Activated T-helper 1 cell treated with anti-CD3 and anti-CD28 coated beads, Interleukin-2, amount 50 U/mL, for 16 hours (primary cell): ENCODE measurements around the gene ZNF652.

Source experiments
- DNase-seq, 2 donors: peaks; one replicate each; pipeline ENCODE4 v3.0.0-alpha.2; 2020; ENCODE audit warnings: low read depth in 1 of 2, low spot score in 1 of 2

The ZNF652 gene

DNA sequence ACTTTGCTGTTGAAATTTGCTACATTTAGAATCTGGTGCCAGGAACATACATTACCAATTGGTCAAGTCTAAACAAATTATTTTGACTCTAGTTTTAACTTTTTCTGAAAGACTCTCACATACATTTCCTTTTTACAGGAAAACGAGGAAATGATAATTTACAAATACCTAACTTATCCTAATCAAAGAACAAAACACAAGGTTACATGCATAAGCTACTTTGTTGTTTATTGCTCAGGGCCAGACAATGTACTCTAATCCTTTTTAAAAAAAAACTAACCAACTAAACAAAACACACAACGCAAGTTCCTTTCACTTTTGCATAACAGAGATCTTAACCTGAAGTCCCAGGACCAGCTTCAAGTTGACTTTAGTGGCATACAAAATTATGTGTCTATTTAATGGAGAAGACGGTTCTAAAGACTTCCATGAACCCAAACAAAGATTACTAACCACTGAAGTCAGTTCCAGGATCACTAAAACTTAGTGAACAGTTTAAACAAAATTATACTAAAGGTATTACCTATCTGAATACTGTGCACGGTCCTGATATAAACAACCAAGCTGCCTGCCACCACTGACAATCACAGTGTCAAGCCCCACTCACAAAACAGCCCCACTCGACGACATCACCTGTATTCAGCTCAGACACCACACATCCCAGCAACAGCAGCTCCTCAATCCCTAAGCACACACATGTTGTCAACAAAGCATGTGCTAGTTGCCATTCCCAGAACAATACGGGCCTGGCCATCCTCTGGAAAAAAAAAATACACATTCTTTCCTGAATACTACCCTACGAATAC is 1.9 kb downstream of the ZNF652 start:
- no peak for DNase-seq

- no peak for DNase-seq
Measured at GRCh38 chr17:49358641-49359247, 3.3 kb downstream of the ZNF652 start.

DNA sequence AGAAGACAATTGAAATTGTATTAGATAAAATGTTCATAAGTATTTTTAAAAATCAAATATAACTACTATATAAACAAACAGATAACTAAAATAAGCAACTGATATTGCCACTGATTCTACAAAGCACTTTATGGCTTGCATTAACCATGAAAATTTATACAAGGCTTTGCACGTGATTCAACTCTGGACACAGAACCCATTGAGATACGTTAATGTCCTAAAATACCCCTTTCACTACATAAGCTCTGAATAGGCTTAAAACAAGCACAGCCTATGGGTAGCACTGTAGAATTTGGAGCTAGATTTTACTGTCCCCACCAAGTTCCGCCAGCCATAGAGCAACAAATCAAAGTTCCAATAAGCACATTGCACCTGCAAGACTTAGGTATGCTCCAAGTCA is 4.5 kb downstream of the ZNF652 start:
- DNase-seq = no peak

GRCh38 chr17:49356320-49356719 is 5.7 kb downstream of the ZNF652 start:
- no peak for DNase-seq

GRCh38 chr17:49353607-49354006 is 8.4 kb downstream of the ZNF652 start:
- DNase-seq = no peak

GRCh38 chr17:49352587-49353154 is 9.4 kb downstream of the ZNF652 start:
- DNase-seq = no peak

GRCh38 chr17:49351572-49352140 is 10.4 kb downstream of the ZNF652 start:
- DNase-seq = no peak

- no peak for DNase-seq
Measured at GRCh38 chr17:49349541-49349940, 12.5 kb downstream of the ZNF652 start.

- no peak for DNase-seq
Measured at GRCh38 chr17:49344914-49345313, 17.1 kb downstream of the ZNF652 start.

DNA sequence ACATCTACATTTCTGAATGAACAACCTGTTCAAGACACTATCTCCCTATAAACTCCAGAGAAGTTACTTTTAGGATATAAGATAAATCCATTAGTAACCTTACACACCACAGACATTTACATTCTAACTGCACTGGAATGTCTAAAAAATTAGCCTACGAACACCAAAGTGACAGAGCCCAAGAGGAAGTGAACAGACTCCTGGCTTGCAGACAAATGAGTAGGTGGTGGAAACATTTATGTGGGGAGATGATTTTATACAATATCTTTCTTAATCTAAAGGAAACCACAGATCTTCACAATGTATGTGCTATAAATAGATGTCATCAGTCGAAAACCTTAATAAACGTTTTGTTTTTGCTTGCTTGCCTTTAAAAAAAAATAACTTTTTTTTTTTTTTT is 18.8 kb downstream of the ZNF652 start:
- no peak for DNase-seq

DNA sequence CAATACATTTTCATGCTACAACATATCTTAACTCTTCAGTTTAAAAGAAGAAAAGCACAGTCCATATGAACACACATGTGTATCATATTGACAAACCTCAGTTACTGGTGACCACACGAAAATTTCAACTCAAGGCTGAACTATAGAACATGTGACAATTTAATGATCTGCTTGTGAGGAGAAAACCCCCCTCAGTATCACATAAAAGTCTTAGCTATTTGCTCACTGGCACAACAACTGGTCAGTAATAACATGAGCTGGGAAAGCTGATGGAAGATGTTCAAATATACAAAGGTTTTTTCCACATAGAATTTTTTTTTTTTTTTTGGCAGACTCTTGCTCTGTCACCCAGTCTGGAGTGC is 19.5 kb downstream of the ZNF652 start:
- no peak for DNase-seq

DNA sequence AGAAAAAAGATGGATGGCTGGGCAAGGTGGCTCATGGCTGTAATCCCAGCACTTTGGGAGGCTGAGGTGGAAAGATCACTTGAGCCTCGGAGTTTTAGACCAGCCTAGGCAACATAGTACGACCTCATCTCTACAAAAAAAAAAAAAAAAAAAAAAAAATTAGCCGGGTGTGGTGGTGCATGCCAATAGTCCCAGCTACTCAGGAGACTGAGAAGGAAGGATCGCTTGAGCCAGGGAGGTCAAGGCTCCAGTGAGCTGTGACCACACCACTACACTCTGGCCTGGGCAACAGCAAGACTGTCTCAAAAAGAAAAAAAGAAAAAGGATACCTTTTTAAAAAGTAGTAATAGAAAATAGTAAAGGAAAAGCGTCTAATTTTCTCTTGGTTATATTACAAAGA is 20.7 kb downstream of the ZNF652 start:
- no peak for DNase-seq

DNA sequence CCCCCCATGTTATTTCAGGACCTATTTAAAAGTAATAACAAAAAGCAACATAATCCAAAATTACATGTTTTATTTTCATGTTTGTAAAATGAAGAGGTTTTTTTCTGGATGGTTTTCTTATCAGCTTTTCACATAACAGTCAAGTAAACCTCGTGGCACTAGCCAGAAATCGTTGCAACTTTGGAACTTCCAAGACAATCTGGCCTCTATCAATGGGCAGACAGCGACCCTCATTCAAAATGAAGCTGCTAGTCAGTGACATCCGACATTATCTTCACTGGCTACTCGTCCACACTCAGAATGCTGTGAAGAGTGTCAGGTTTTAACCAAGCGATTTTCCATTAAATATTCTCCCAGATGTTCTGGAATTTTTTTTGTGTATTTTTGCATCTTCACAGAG is 22.7 kb downstream of the ZNF652 start:
- DNase-seq = no peak

GRCh38 chr17:49338883-49339282 is 23.2 kb downstream of the ZNF652 start:
- DNase-seq = no peak

DNA sequence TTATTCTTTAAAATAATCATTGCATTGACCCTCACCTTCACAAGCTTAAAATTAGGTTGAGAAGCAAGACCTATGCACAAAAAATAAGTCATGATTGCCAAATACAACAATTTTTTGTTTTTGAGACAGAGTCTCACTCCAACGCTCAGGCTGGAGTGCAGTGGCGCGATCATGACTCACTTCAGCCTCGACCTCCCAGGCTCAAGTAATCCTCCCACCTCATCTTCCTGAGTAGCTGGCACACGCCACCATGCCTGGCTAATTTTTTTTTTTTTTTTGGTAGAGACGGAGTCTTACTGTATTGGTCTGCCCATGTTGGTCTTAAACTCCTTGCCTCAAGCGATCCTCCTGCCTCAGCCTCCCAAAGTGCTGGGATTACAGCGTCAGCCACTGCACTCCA is 24.2 kb downstream of the ZNF652 start:
- DNase-seq = no peak

DNA sequence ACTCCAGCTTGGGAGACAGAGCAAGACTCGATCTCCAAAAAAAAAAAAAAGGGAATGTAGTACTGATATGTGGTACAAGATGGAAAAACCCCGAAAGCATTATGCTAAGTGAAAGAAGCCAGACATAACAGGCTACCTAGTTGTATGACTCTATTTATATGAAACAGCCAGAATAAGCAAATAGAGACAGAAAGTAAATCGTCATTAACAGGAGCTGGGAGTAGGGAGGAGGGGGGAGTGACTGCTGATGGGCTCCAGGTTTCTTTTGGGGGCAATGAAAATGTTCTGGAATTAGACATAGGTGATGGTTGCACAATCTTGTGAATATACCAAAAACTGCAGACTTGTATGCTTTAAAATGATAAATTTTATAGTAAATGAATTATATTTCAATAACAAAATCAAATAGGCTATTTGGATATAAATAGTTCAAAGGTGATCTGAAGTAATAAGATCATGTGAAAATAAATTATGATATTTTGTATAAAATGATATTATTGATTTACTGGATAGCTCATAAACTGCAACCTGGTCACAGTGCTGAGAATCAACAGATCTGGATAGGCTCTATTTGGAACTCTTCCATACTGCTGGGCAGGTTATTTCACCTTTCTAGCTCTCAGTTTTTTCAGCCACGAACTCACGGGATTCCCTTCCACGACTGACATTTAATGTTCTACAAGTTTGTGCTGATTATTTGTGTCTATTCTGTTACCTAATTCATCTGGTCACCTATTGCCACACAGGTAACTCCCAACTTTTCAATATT is 27.1 kb downstream of the ZNF652 start:
- no peak for DNase-seq

GRCh38 chr17:49333804-49334203 is 28.2 kb downstream of the ZNF652 start:
- DNase-seq = no peak

DNA sequence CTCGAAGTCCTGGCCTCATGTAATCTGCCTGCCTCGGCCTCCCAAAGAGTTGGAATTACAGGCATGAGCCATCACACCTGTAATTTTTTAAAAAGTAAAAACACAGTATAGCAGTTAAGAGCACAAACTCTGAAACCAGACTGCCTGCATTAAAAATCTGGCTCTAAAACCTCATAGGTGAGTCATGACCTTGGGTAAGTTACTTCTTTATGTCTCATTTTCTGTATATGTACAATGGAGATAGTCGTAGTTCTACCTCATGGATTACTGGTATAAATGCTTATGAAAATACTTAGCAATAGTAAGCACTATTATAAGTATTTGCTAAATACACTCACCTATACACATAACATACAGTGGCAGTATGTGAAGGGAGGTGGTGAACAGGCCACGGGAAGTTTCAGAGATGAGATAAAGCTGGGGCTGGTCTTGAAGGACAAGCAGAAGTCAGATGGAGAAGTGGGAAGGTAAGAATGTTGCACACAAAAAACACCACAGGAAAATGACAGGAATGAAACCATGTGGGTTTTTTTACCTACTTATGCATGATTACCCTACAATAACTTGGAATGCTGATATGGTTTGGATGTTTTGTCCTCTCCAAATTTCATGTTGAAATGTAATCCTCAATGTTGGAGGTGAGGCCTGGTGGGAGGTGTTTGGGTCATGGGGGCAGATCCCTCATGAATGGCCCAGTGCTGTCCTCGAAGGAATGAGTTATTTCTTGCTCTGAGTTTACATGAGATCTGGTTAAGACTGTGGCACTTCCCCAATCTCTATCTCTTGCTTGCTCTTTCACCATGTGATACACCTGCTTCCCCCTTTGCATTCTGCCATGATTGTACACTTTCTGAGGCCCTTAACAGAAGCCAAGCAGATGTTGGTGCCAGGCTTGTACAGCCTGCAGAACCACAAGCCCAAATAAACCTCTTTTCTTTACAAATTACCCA is 33.9 kb downstream of the ZNF652 start:
- DNase-seq = no peak

DNA sequence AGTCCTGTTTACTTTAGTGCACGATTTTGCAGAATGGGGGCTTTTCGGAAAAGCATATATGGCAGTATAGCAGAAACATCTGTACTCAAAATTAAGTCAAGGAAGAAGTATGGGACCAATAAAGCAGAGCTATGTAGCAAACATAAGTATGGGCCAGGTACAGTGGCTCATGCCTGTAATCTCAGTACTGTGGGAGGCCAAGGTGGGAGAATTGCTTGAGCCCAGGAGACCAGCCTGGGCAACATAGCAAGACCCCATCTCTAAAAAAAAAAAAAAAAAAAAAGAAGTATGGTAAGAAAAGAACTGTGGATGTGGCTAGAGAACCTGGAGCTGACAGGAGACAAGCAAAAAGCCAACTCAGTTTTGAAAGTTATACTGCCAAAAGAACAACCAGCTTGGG is 36.1 kb downstream of the ZNF652 start:
- DNase-seq = no peak

DNA sequence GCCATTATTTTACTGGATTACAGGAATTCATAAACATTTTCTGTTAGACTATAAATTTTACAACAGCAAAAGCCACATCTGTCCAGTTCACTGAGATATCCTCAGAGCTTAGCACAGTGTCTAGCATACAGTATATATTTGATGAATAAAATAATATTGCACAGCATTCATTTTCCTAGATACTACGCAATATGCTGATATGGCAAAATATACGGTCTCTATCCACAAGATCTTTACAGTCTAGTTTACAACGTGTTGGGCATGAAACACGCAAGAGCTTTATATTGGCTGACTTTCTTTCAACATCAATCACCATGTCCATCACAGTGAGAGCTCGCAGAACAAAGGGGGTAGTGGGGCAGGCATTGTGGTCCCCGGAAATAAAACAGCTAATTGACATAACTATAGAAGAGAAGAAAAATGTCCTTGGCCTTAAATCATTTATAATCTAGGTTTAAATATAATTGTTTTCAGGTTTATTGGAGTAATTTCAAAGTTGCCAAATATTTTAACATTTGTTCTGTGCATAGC is 43.5 kb downstream of the ZNF652 start:
- DNase-seq = no peak
